Tibial nerve (tissue), 4 donors: ENCODE data around the gene PTGIR.

Source experiments
- EP300 ChIP-seq, 2 donors: sonication (generic); formaldehyde crosslinking; IDR thresholded peaks; one replicate each; pipeline ENCODE4 v1.6.1; 2017; ENCODE audit warnings: antibody characterized with exemption in 2 of 2, mild to moderate bottlenecking in 1 of 2
- TF ChIP-seq, protein P1 (sequence below), 5 experiments: fragments of 200-600 bp in 3 of 5; fragments of 450-650 bp in 2 of 5; sonication (generic) in 3 of 5; IDR thresholded peaks; one replicate each; pipeline ENCODE4 v1.5.1; 2016 to 2019; ENCODE audit warnings: antibody characterized with exemption in 5 of 5, mild to moderate bottlenecking in 3 of 5, moderate library complexity in 2 of 5

DNA sequence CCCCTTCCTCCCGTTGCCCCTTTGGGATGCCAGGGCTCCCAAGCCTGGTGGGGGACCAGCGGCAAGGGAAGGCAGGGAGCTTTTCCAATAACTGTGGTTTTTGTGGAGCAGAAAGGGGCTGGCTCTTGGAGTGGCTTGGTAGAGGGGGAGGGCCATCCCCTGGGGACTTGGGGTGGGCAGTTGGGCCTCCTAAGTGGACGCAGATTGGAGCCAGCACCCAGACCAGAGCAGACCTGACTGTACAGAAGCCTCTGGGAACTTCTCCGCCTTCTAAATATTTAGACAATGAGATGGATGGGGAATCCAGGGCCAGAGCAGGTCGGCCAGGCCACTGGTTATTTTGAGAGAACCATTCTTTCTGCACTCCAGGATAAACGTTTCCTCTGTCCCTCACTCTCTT lies 4.2 kb downstream of the PTGIR start:
- no peak for TF ChIP-seq EP300 (IDR thresholded peaks at IDR 0.05)
- TF ChIP-seq, protein P1, sequence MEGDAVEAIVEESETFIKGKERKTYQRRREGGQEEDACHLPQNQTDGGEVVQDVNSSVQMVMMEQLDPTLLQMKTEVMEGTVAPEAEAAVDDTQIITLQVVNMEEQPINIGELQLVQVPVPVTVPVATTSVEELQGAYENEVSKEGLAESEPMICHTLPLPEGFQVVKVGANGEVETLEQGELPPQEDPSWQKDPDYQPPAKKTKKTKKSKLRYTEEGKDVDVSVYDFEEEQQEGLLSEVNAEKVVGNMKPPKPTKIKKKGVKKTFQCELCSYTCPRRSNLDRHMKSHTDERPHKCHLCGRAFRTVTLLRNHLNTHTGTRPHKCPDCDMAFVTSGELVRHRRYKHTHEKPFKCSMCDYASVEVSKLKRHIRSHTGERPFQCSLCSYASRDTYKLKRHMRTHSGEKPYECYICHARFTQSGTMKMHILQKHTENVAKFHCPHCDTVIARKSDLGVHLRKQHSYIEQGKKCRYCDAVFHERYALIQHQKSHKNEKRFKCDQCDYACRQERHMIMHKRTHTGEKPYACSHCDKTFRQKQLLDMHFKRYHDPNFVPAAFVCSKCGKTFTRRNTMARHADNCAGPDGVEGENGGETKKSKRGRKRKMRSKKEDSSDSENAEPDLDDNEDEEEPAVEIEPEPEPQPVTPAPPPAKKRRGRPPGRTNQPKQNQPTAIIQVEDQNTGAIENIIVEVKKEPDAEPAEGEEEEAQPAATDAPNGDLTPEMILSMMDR (IDR thresholded peaks at IDR 0.05): no peak
